LNCaP clone FGC (cell line): ENCODE data around the gene IFRD2.

Experiments
- DNase-seq: peaks from one replicate; pipeline ENCODE4 v3.0.0-alpha.2; 2011; ENCODE audit warnings: low read depth
- H3K4me3 ChIP-seq: 2 replicates; pipeline ENCODE4 v1.5.1; 2011; ENCODE audit warnings: mild to moderate bottlenecking, low read depth, low read length, control low read depth
- CTCF ChIP-seq: IDR thresholded peaks from 2 replicates; pipeline ENCODE4 v1.5.1; 2012; ENCODE audit warnings: mild to moderate bottlenecking; ENCODE audit not compliant: control insufficient read depth, insufficient read depth; ENCODE audit errors: extremely low read depth

IFRD2 gene

GRCh38 chr3:50299929-50300680 is 7.9 kb upstream of the IFRD2 start:
- DNase-seq = no peak
- no peak for TF ChIP-seq CTCF
- peak overlapping the region; percentile 55 for H3K4me3 ChIP-seq

- TF ChIP-seq CTCF = no peak
- peak overlapping the region; percentile 55 for H3K4me3 ChIP-seq
- DNase-seq = no peak
Observed at GRCh38 chr3:50299638-50299928, 7.4 kb upstream of the IFRD2 start.

DNA sequence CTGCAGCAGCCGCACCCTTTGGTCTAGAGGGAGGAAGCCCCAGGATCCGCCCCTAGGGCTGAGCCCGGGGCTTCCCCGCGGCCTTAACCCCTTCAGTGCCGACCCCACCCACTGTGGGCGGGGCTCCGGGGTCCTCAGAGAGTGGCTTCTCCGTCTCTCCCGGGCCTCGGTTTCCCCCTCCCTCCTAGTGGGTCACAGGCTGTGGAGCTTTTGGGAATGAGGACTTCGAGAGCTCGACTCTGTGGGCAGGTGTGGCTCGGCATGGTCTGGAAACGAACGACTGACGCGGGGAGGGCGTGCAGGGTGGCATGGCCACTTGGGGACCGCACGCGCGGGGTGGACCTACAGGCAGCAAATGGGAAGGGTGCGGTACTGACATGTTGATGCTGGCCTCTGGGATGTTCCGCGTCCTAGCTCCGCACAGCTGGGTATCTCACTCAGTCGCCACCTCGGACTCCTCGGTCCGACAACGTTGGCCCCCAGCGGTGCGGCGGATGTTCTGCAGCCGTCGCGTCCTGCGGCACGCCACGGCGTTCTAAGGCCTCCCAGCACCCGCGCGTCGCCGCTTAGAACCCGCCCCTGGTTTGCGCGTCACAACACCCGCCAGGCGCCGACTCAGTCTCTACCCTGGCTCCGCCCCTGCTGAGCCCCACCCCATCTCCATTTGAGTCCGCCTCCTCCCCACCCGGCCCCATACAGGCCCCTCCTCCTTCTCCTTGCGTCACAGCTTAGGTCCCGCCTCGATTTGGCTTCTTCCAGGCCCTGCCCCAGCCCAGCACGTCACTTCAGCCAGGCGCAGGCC is 6.8 kb upstream of the IFRD2 start, which contains the start of the genes HYAL3 and NAA80:
TSS of gene HYAL3 (minus strand) at position 570 of the 802 bp plus-strand sequence. CDS start 3,803 bp downstream, outside the sequence.
TSS of gene NAA80 (minus strand) at position 570 of the 802 bp plus-strand sequence. CDS start 1,942 bp downstream, outside the sequence.
- DNase-seq = peak; percentile 98
- peak; percentile 45 for TF ChIP-seq CTCF
- H3K4me3 ChIP-seq = peak within 1 kb of the TSS; percentile 93

- no peak for TF ChIP-seq CTCF
- H3K4me3 ChIP-seq = peak overlapping the region; percentile 93
- DNase-seq = no peak
Observed at GRCh38 chr3:50297896-50298725, 5.9 kb upstream of the IFRD2 start.

- H3K4me3 ChIP-seq = no peak overlapping the region
- no peak for DNase-seq
- TF ChIP-seq CTCF = no peak
Observed at GRCh38 chr3:50297384-50297775, 5.2 kb upstream of the IFRD2 start.

DNA sequence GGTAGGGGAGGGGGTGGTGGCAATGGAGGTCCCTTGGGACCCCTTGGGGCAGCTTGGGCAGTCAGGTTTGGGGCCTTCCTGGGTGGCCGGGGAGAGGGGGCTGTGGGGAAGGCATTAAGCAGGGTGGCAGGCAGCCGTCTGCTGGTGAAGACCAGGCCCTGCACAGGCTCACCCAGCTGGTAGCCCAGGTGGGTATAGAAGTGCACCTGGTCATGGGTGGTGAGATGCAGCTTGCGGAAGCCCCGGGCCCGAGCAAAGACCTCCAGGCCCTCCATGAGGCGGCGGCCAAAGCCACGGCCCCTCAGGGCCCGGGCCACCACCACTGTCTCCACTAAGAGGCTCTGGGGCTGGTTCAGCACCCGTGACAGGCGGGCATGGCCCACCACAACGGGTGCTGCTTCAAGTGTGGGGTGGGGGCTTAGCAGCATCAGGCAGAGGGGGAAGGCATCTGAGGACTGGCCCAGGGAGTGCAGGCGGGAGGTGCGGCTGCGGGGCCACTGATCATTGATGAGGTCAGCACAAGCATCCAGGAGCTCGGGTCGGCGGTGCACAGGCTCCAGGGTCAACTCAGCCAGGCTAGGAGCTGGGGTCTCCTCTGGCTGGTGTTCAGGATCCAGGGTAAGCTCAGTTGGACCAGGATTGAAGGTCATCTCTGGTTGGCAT is 4.6 kb upstream of the IFRD2 start:
- no peak overlapping the region for H3K4me3 ChIP-seq
- DNase-seq = no peak
- no peak for TF ChIP-seq CTCF
